Measurements from ENCODE around the gene NDUFA8. TPM values are rescaled to one million over a fixed set of nuclear protein-coding genes. Genes with fewer than 3 reads are reported as not detected.
A peak's percentile ranks its signal among the peaks of the same experiment; 100 is the strongest.

The NDUFA8 gene
- total and polyA plus RNA-seq, 2 of the 4 experiments (the other 2 are of a cell fraction) = 45.2 to 98.1 TPM

GRCh38 chr9:122138560-122139268 lies 20.9 kb downstream of the NDUFA8 start:
- intact Hi-C loops (cut with micrococcal nuclease) = loop anchor here (5.0 kb wide), 1 partner anchor 94 kb away; no protein-coding TSS in a partner anchor
- dilution Hi-C loops (cut with HindIII; ENCODE audit: low sequenced_read_pairs, unreplicated experiment) = no loop called here
- no peak overlapping the region for H4K91ac ChIP-seq (ENCODE audit: insufficient read depth, low read depth, low read length)
- no peak overlapping the region for H2BK20ac ChIP-seq (ENCODE audit: low read depth, low read length)
- WGBS, 2 experiments (ENCODE audit: extremely low coverage in 2 of 2, insufficient read length in 1 of 2) = 92% methylated on average over 6 of the region's 10 CpGs; no CpG with 5 or more reads in 1 of the 2 experiments
- no peak overlapping the region for H3K4me2 ChIP-seq (ENCODE audit: low read depth, low read length)
- no peak overlapping the region for H2BK5ac ChIP-seq (ENCODE audit: low read depth, low read length, poor library complexity, severe bottlenecking)
- H4K5ac ChIP-seq (ENCODE audit: low read depth, low read length) = no peak overlapping the region
- no peak overlapping the region for H2BK120ac ChIP-seq (ENCODE audit: low read depth, low read length)
- H3K18ac ChIP-seq (ENCODE audit: low read depth, low read length) = no peak overlapping the region
- H2AK9ac ChIP-seq (replicated peaks; ENCODE audit: low read depth, low read length, poor library complexity) = no peak overlapping the region
- no peak overlapping the region for H4K8ac ChIP-seq (ENCODE audit: low read depth in 2 of 2, low read length in 2 of 2)
- peaks cover 8% of the 10 kb centered on the region for H3K36me3 ChIP-seq (ENCODE audit: control insufficient read depth, insufficient read depth, low read length)
- ATAC-seq (ENCODE audit: low read depth) = peak; percentile 46; the same call in 1 of the 2 replicates
- H3K23ac ChIP-seq (ENCODE audit: low read depth, low read length) = no peak overlapping the region
- DNase-seq = peak; percentile 9
- TF ChIP-seq MAZ (IDR thresholded peaks at IDR 0.05; ENCODE audit: borderline replicate concordance, low read depth, low read length) = no peak
- no peak for TF ChIP-seq ELK1 (IDR thresholded peaks at IDR 0.05; ENCODE audit: borderline replicate concordance, low read depth, low read length)
- no peak for TF ChIP-seq CEBPB (IDR thresholded peaks at IDR 0.05; ENCODE audit: low read depth, low read length)
- no peak for TF ChIP-seq BHLHE40 (IDR thresholded peaks at IDR 0.05; ENCODE audit: low read depth, low read length)
- no peak for TF ChIP-seq NFE2L2 (IDR thresholded peaks at IDR 0.05; ENCODE audit: low read depth, low read length)
- TF ChIP-seq, protein P1, sequence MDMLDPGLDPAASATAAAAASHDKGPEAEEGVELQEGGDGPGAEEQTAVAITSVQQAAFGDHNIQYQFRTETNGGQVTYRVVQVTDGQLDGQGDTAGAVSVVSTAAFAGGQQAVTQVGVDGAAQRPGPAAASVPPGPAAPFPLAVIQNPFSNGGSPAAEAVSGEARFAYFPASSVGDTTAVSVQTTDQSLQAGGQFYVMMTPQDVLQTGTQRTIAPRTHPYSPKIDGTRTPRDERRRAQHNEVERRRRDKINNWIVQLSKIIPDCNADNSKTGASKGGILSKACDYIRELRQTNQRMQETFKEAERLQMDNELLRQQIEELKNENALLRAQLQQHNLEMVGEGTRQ (IDR thresholded peaks at IDR 0.05; ENCODE audit: low read depth, low read length) = no peak
- no peak for TF ChIP-seq RAD21 (IDR thresholded peaks at IDR 0.05; ENCODE audit: low read length)
- TF ChIP-seq RCOR1 (IDR thresholded peaks at IDR 0.05; ENCODE audit: insufficient replicate concordance, low read length) = no peak
- no peak for TF ChIP-seq CHD1 (IDR thresholded peaks at IDR 0.05; ENCODE audit: low read depth, low read length)
- TF ChIP-seq RFX5 (IDR thresholded peaks at IDR 0.05; ENCODE audit: low read depth, low read length) = no peak
- TF ChIP-seq SMC3 (IDR thresholded peaks at IDR 0.05; ENCODE audit: low read depth, low read length) = no peak
- TF ChIP-seq FOS (IDR thresholded peaks at IDR 0.05; ENCODE audit: low read depth, low read length) = no peak
- no peak for TF ChIP-seq MXI1 (IDR thresholded peaks at IDR 0.05; ENCODE audit: borderline replicate concordance, low read depth, low read length)
- TF ChIP-seq MAFK (IDR thresholded peaks at IDR 0.05; ENCODE audit: low read depth, low read length) = no peak
- H2BK15ac ChIP-seq (ENCODE audit: low read depth, low read length) = no peak overlapping the region
- in situ Hi-C loops (cut with MboI; ENCODE audit: low sequenced_read_pairs) = no loop called here
- H3K56ac ChIP-seq (ENCODE audit: extremely low read depth, insufficient read depth, low read length) = no peak overlapping the region
- H3K4me3 ChIP-seq (ENCODE audit: insufficient read depth, low read depth, low read length) = no peak overlapping the region
- H4K20me1 ChIP-seq (ENCODE audit: insufficient read depth, low read length) = no peaks in the 10 kb centered on the region
- H3K79me1 ChIP-seq (ENCODE audit: low read depth in 1 of 2, low read length in 2 of 2) = no peaks in the 10 kb centered on the region
- peaks cover 8% of the 10 kb centered on the region for H3K4me1 ChIP-seq (ENCODE audit: control insufficient read depth, insufficient read depth, low read length)
- H3K9me3 ChIP-seq (ENCODE audit: control insufficient read depth, insufficient read depth, low read length) = no peaks in the 10 kb centered on the region
- no peak overlapping the region for H3K4ac ChIP-seq (ENCODE audit: low read depth, low read length)
- H2AFZ ChIP-seq (replicated peaks; ENCODE audit: low read length, poor library complexity) = no peak overlapping the region
- H3K27me3 ChIP-seq (ENCODE audit: control insufficient read depth, insufficient read depth, low read length) = no peaks in the 10 kb centered on the region
- peaks cover 8% of the 10 kb centered on the region; the same call in 1 of the 2 replicates for H3K9me1 ChIP-seq (ENCODE audit: insufficient read depth, low read length)
- H2AK5ac ChIP-seq (ENCODE audit: low read depth, low read length) = no peak overlapping the region
- ChIA-PET POLR2A (ENCODE audit: unreplicated experiment) (no interaction called here), CTCF (no interaction called here)
- BruUV-seq (replicated peaks) = no TSS peak
- no peak overlapping the region for H3K27ac ChIP-seq (ENCODE audit: insufficient read depth, low read length)
- no peak overlapping the region for H3K14ac ChIP-seq (replicated peaks; ENCODE audit: low read depth, low read length)
- H3K9ac ChIP-seq (ENCODE audit: low read depth, low read length) = no peak overlapping the region

All from IMR-90 (cell line).